Fibroblast of lung (primary cell): ENCODE measurements around the gene CMTM6. TPM values are rescaled to one million over a fixed set of nuclear protein-coding genes. Genes with fewer than 3 reads are reported as not detected.

Experiments used
- DNase-seq, 2 donors: peaks; one replicate each; pipeline versions ENCODE4 v3.0.0 to v3.0.0-alpha.2; 2010; ENCODE audit warnings: low read depth in 2 of 2
- H2AFZ ChIP-seq: 2 replicates; pipeline ENCODE4 v1.5.1; 2012; ENCODE audit warnings: low read length, control low read depth, inconsistent platforms
- H3K27ac ChIP-seq: 2 replicates; pipeline ENCODE4 v1.5.1; 2011; ENCODE audit warnings: low read length, control low read depth; ENCODE audit not compliant: insufficient read depth
- H3K27me3 ChIP-seq: 2 replicates; pipeline ENCODE4 v1.5.1; 2011; ENCODE audit warnings: mild to moderate bottlenecking, low read length; ENCODE audit not compliant: control insufficient read depth, insufficient read depth
- H3K36me3 ChIP-seq: 2 replicates; pipeline ENCODE4 v1.5.1; 2011; ENCODE audit warnings: low read length; ENCODE audit not compliant: control insufficient read depth, insufficient read depth
- H3K4me1 ChIP-seq: 2 replicates; pipeline ENCODE4 v1.5.1; 2011; ENCODE audit warnings: low read length; ENCODE audit not compliant: control insufficient read depth, insufficient read depth; ENCODE audit errors: extremely low read depth
- H3K4me2 ChIP-seq: 2 replicates; pipeline ENCODE4 v1.5.1; 2011; ENCODE audit warnings: low read length, control low read depth; ENCODE audit not compliant: insufficient read depth; ENCODE audit errors: extremely low read depth
- H3K4me3 ChIP-seq, 4 experiments: fragments of 200-600 bp in 1 of 4; sonication (generic) in 1 of 4; replicated peaks in 1 of 4; 2 replicates each; pipeline ENCODE4 v1.5.1; 2011 to 2016; ENCODE audit warnings: low read length in 4 of 4, low read depth in 3 of 4, mild to moderate bottlenecking in 3 of 4, control low read depth in 2 of 4, inconsistent platforms in 1 of 4, mixed read lengths in 1 of 4; ENCODE audit not compliant: insufficient read depth in 1 of 4; ENCODE audit errors: control extremely low read depth in 1 of 4
- H3K79me2 ChIP-seq: 2 replicates; pipeline ENCODE4 v1.5.1; 2012; ENCODE audit warnings: mild to moderate bottlenecking, low read length, inconsistent platforms; ENCODE audit not compliant: control insufficient read depth, insufficient read depth
- H3K9ac ChIP-seq: 2 replicates; pipeline ENCODE4 v1.5.1; 2011; ENCODE audit warnings: mild to moderate bottlenecking, low read length, control low read depth; ENCODE audit not compliant: insufficient read depth
- H3K9me3 ChIP-seq: 2 replicates; pipeline ENCODE4 v1.5.1; 2012; ENCODE audit warnings: low read depth, low read length; ENCODE audit not compliant: control insufficient read depth, insufficient read depth
- H4K20me1 ChIP-seq: 2 replicates; pipeline ENCODE4 v1.5.1; 2011; ENCODE audit warnings: low read length; ENCODE audit not compliant: control insufficient read depth, insufficient read depth; ENCODE audit errors: extremely low read depth
- EZH2 ChIP-seq: IDR thresholded peaks from 2 replicates; pipeline ENCODE4 v1.5.1; 2012; ENCODE audit warnings: low read length, control low read depth, mild to moderate bottlenecking; ENCODE audit errors: missing control alignments
- polyA plus RNA-seq, 2 donors: library from polyadenylated mRNA; depleted of rRNA in 1 of 2; stranded (reverse) in 1 of 2; unstranded in 1 of 2; fragments of >200 nt; gene quantifications; 2 replicates each; pipeline ENCODE4 v1.2.1, GENCODE V29; 2011 to 2012; ENCODE audit warnings: missing spikeins in 1 of 2
- total RNA-seq: library from RNA; depleted of rRNA; stranded (reverse); fragments of >200 nt; gene quantifications from 2 replicates; pipeline ENCODE4 v1.2.1, GENCODE V29; 2014
- TF ChIP-seq, protein P1 (sequence below), 2 donors: IDR thresholded peaks in 1 of 2; conservative IDR thresholded peaks in 1 of 2; 1 replicate in 1 of 2; 2 replicates in 1 of 2; pipeline ENCODE4 v1.5.1; 2011 to 2012; ENCODE audit warnings: low read length in 2 of 2, control low read depth in 1 of 2, inconsistent platforms in 1 of 2, low read depth in 1 of 2, mild to moderate bottlenecking in 1 of 2

The CMTM6 gene
- total and polyA plus RNA-seq, 2 donors (not counting 1 experiment from before 2014, with no cell fraction given) = 74.1 to 76.5 TPM

DNA sequence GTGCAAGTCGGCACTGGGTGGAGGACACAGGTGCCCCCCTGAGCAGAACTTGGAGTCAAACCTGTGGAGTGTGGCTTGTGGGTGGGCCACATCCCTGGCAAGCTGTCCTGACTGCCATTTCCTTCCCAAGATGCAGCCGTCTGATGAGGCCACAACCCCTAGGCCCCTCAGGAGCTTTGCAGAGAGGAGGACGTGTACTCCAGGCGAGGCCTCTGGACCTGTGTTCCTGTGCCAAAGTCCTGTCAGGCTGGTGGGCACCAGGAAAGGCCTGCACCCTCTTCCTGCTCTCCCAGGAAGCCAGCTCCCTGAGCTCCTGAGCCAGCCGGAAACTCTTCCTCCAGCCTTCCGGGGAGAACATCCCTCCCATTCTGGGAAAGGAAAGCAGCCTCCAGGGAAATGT, 48.5 kb downstream of the CMTM6 start:
- H3K79me2 ChIP-seq = no peaks in the 10 kb centered on the region
- peaks cover 2% of the 10 kb centered on the region for H3K36me3 ChIP-seq
- no peaks in the 10 kb centered on the region for H3K4me1 ChIP-seq
- H2AFZ ChIP-seq = no peak overlapping the region
- no peak overlapping the region for H3K4me3 ChIP-seq
- no peak for TF ChIP-seq EZH2
- TF ChIP-seq, protein P1, sequence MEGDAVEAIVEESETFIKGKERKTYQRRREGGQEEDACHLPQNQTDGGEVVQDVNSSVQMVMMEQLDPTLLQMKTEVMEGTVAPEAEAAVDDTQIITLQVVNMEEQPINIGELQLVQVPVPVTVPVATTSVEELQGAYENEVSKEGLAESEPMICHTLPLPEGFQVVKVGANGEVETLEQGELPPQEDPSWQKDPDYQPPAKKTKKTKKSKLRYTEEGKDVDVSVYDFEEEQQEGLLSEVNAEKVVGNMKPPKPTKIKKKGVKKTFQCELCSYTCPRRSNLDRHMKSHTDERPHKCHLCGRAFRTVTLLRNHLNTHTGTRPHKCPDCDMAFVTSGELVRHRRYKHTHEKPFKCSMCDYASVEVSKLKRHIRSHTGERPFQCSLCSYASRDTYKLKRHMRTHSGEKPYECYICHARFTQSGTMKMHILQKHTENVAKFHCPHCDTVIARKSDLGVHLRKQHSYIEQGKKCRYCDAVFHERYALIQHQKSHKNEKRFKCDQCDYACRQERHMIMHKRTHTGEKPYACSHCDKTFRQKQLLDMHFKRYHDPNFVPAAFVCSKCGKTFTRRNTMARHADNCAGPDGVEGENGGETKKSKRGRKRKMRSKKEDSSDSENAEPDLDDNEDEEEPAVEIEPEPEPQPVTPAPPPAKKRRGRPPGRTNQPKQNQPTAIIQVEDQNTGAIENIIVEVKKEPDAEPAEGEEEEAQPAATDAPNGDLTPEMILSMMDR (conservative IDR thresholded peaks at IDR 0.05 in 1 of 2, IDR thresholded peaks at IDR 0.05 in 1 of 2; ENCODE audit: low read depth in 1 of 2, low read length in 2 of 2) = no peak
- H3K27me3 ChIP-seq = no peaks in the 10 kb centered on the region
- DNase-seq = no peak
- no peak overlapping the region for H3K4me2 ChIP-seq
- H3K9ac ChIP-seq = no peak overlapping the region
- no peaks in the 10 kb centered on the region for H3K9me3 ChIP-seq
- no peak overlapping the region for H3K27ac ChIP-seq
- no peaks in the 10 kb centered on the region for H4K20me1 ChIP-seq

DNA sequence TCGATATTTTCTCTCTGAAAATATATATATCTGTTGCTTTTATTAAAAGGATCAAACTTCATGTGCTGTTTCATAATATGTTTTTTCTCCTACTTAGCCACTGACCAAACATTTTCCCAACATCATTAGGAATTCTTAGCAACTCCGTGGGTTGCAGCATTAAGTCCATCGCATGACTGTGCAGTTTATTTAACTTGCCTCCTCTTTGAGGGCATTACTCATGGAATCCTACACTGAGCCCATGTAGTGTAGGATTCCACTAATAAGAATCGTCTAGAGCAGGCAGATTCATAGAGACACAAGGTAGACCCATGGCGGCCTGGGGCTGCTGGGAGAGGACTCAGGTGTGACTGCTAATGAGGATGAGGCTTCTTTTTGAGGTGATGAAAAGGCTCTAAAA, 49.3 kb downstream of the CMTM6 start:
- Histone ChIP-seq H3K9me3 (no peaks in the 10 kb centered on the region), H3K27ac (no peak overlapping the region), H3K9ac (no peak overlapping the region), H3K4me2 (no peak overlapping the region), H3K4me3 (no peak overlapping the region), H3K79me2 (no peaks in the 10 kb centered on the region), H2AFZ (no peak overlapping the region), H3K36me3 (peaks cover 2% of the 10 kb centered on the region), H3K4me1 (no peaks in the 10 kb centered on the region), H3K27me3 (no peaks in the 10 kb centered on the region), H4K20me1 (no peaks in the 10 kb centered on the region)
- TF ChIP-seq, protein P1 (conservative IDR thresholded peaks at IDR 0.05 in 1 of 2, IDR thresholded peaks at IDR 0.05 in 1 of 2; ENCODE audit: low read depth in 1 of 2, low read length in 2 of 2) = no peak
- TF ChIP-seq EZH2 = no peak
- peak; percentile 84 to 85 for DNase-seq

DNA sequence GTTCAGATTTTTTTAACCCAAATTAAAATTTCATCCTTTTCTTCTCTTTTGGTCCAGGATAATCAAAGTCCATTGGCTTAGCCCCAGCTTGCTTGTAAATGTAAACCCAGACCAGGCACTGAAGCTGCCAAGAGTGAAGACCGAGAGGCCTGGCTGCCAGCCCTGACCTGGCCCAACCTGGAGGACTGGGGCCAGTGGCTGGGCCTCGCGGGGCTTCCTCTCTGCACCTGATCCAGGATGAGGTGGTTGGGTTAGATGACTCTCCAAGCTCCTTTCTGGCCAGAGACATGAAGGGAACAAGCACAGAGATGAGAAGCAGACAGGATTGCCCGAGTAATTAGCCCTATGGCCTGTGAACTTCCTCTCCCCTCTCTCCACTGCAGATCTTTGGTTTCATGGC, 50.6 kb downstream of the CMTM6 start:
- H3K79me2 ChIP-seq = no peaks in the 10 kb centered on the region
- no peak overlapping the region for H2AFZ ChIP-seq
- no peaks in the 10 kb centered on the region for H3K9me3 ChIP-seq
- no peaks in the 10 kb centered on the region for H3K4me1 ChIP-seq
- H3K9ac ChIP-seq = no peak overlapping the region
- H4K20me1 ChIP-seq = no peaks in the 10 kb centered on the region
- no peak for TF ChIP-seq EZH2
- TF ChIP-seq, protein P1 (conservative IDR thresholded peaks at IDR 0.05 in 1 of 2, IDR thresholded peaks at IDR 0.05 in 1 of 2; ENCODE audit: low read depth in 1 of 2, low read length in 2 of 2) = no peak
- peaks cover 2% of the 10 kb centered on the region for H3K36me3 ChIP-seq
- H3K27ac ChIP-seq = no peak overlapping the region
- H3K4me2 ChIP-seq = no peak overlapping the region
- H3K27me3 ChIP-seq = no peaks in the 10 kb centered on the region
- no peak overlapping the region for H3K4me3 ChIP-seq
- no peak for DNase-seq
